GM19043 (cell line): ENCODE measurements around the gene GAPT.

Experiments used
- ATAC-seq: cut with Tn5 transposase; IDR thresholded peaks from one replicate; pipeline ENCODE4 v1.9.1; 2021; ENCODE audit warnings: low read depth; ENCODE audit not compliant: unreplicated experiment

The GAPT gene

DNA sequence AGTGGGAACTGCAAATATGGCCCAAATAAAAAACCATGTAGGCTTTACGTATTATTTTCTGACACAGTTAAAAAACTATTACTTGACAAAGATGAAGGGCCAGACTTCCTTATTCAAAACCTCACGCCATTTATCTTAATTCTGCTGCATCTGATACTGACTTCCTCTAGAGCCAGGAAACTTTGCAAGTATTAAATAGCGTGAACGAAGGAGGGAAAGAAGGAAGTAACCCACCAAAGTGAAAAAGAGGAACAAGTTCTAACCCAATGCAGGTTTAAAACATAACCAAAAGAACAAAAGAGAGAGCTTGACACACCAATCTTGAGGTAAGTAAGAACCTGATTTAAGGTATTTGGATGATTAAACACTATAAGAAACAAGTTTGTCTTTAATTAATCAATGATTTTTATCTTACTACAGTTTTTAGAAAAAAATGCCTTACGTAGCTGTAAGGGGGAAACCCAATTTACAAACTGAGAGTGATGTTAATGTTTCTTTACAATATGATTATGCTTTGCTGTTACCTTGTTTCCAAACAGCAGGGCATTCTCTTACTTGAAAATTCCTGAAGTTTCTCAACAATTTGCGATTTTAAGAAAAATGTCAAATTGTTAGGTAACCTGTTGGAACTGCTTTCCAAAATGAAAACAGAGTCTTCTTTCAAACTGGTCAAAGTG is at the start of gene GAPT:
GAPT (plus strand) TSS at position 220 of the 677 bp plus-strand sequence. CDS start 3,102 bp downstream, outside the sequence.
- ATAC-seq = peak; percentile 70

DNA sequence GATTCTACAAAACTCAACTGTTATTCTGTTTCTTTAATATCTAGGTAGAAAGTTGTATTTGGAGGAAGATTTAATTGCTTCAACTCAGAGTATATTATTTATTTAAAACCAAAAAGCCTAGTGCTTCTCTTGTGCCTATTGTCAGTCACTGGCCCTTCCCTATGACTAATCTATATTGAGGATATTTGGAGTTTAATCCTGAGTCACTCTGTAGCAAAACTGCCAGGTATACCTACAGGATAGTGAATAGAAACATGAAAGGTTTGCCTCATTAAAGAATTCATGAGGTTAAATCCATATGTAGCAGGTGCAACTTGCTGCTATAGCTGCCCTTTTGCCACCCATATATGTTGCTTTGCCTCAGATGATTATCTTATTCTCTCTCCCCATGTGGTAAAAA is 46.4 kb upstream of the GAPT start:
- ATAC-seq = no peak

DNA sequence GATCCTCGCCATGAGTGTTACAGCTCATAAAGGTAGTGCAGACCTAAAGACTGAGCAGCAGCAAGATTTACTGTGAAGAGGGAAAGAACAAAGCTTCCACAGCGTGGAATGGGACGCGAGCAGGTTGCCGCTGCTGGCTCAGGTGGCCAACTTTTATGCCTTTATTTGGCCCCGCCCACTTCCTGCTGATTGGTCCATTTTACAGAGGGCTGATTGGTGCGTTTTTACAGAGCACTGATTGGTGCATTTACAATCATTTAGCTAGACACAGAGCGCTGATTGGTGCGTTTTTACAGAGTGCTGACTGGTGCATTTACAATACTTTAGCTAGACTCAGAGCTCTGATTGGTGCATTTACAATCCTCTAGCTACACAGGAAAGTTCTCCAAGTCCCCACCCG is 45.2 kb upstream of the GAPT start:
- no peak for ATAC-seq

DNA sequence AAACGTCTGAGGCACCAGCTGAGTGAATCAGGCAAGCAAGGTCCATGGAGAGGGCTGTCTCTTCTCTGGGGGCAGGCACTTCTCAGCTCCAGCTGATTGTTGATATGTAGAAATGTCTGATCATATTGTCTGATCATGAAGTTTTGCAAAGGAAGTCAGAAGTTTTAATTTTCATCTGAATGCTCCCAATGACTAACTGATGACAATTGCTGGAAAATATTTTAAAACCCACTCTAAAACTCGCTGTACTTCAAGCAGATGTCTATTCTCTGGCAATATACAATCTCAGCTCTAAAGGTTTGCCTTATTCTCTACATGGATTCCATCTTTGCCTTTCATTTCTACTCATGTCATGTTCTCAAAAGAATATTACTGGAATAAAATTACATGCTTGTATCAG is 44.0 kb upstream of the GAPT start:
- ATAC-seq = no peak

DNA sequence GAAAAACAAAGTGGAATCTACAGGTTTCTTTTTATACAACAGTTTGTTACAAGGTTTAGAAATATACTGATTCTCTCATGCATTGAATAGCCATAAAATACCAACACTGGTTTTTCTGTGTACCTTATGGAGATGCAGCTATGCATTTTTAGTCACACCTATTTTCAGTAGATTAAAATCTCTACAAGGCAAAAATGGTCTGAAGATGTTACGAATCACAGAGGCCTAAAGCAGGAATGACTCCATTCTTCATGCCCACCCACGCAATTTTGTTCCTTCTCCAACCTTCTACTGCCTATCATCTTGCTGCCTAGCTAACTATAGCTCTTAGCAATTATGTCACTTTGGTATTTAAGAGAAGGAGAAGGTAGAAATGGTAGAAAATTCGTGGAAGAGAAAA is 41.2 kb upstream of the GAPT start:
- ATAC-seq = no peak

DNA sequence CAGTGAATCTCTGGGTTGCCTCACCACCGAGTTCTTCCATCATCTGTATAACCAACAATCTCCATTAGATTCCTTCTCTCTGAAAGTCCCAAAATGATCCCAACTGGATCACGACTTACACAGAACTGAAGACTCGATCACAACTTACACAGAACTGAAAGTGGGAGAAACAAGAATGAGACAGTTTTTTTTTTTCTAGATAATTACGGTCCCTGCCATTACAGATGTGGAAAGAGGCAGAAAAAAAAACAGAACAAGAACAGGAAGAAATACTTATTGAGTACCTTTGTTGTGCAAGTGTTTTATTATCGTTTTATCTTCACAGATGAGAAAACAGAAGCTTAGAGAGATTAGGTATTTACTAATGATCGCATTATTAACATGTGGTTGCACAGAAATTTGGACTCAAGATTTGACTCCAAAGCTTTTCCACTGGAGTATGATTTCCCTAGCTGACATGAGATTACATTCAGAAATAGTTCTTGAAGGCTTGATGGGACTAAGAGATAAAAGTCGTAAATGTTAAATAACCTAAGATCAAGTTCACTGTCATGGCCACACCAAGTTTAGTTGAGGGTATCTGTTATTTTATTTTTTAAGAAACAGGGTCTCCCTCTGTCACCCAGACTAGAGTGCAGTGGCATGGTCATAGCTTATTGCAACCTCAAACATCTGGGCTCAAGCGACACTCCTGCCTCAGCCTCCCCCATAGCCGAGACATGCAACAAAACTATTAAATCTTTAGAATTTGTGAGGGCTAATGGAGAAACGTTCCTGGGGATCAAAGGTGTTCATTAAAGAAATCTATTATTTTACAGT is 40.2 kb upstream of the GAPT start:
- ATAC-seq = no peak

DNA sequence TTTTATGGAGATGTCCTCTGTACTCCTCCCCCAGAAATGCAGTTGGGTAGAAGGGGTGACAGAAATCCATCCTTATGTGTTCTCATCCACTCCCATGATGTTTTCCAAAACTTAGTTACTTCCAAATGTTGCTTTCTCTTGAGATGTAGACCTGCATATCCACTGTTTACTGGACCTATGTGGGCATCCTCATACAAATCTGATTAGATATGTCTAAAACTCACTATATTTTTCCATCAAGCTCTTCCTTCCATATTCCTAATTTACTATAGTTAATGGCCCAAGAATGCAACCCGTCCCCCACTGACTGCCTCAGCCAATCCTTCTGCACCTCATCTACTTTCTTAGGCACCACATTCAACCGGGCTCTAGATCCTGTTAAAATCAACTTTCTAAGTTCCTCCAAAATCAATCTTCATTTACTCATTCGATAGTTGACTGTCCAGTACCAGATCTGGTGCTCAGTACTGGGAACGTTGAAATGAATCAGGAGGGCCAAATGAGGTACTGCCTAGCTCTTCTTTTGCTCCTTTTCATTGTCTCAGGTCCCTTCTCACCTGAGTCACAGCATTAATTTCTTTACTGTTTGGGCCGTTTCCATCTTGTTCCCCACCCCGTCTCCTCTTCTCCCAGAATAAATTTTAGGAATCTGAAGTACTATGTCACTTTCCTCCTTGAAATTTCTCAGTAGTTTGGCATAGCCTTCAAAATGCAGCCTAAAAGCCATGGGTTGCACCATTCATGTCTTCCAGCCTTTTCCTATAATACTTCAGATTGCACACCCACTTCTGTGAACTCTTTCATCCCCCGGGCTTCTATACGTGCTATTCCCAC is 39.3 kb upstream of the GAPT start:
- ATAC-seq = no peak

DNA sequence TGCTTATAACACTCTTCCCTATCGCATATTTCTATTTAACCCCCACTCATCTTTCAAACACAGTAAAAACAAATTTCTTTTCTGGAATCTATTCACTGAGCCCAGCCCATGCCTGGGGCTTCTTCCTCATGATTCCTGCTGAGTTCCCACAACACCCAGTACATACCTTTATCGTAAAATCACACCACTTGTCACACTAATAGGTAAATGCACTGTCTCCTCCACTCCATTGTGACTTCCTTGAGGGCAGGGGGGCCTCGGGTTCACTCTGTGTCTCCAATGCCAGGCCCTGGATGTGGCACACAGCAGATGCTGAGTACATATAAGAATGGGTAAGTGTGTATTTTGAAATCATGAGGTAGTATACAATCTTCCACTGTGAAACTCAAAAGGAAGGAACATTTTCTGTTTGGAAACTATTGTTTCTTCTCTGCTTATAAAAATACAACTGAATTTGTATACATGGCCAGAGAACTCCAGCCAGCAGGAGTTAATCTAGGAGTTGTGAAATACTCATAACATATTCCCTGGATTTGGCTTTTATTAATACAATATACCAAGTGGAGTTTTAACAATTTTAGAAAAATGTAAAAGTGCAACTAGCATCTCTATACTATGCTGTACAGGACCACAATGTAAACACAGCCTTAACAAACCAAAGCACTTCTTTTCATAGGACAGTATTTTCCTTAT is 38.5 kb upstream of the GAPT start:
- ATAC-seq = no peak

DNA sequence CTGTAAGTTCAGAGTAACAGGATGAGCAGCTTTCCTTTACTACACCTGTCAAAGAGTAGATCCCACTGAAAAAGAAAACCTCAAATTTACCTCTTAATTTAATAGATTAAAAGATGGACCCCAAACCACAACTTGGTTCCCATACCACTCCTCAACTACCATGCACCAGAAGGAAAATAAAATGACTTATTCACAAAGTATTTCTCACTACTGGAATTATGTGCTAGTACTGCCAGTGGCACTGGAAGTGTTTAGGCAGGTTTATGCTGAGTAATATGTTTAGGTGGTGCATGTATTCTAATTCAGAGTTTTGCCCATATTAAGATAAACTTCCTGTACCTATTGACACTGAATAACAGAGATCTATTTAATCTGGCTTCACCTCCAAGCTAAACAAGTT is 37.9 kb upstream of the GAPT start:
- ATAC-seq = no peak

DNA sequence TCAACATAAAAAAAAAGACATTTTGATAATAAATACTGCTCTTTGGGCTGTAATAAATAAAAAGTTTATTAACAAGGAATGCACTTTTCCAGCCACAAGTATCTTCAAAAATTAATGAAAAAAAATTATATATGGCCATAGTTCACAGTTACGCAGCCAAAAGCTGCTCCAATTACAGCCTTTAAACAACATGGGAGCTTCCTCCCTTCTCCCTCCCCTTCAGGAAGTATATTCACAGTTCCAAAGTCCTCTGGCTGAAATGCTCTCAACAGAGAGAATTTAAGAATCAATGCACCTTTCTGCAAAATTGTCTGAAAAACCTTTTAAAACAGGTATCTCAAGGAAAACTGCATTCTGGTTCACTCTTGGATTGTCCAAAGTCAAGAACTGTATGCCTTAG is 37.2 kb upstream of the GAPT start:
- no peak for ATAC-seq

DNA sequence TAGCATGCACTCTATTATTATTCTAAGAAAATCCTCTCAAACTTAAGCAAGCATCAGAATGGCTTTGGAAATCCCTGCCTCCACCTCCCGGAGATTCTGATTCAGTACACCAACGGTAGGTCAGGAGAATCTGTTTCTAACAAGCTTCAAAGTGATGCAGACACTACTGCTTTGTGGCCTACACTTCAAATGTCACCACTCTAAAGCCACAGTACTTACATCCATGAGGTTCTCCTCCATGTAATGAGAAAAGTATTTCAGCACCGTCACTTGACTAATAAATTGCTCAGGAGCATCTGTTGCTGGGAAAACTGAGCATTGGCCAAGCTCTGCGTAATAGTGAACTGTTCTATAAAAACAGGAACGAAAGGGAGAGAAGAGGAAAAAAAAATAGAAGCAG is 36.2 kb upstream of the GAPT start:
- ATAC-seq = no peak

DNA sequence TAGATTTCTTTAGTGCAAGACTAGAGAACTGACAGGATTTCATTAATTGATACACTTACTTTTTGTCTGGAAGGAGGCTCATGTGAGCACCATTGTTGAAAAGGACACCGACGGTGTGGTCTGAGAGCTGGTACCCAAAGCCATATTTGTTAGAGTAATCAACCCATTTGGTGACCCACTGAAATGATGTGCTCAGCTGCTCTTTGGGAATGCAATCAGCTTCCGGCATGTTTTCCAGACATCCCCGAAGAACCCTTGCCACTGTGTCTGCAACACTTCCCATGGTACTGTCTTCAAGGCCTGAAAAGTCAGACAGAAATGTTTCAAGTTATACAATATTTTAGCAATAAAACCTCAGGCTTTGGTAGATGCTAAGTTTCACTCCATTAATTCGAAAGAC is 35.8 kb upstream of the GAPT start:
- ATAC-seq = no peak

DNA sequence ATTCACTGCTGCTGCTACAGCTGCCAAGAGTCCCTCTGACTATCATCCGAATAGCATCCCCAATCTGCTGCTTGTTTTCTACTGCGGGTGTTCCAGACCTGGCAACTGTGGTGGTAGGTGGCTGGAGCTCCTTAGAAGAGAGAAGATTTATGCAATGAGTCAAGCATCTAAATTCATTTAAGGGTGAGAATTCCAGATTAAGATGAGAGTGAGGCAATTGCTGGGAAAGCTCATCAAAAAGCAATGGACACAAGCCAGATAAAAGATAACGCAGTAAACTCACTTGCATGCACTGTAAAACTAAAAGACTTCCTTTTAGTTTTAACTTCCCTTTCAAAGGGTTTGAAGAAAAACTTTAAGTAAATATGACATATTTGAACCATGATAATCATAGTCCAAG is 35.2 kb upstream of the GAPT start:
- ATAC-seq = no peak

DNA sequence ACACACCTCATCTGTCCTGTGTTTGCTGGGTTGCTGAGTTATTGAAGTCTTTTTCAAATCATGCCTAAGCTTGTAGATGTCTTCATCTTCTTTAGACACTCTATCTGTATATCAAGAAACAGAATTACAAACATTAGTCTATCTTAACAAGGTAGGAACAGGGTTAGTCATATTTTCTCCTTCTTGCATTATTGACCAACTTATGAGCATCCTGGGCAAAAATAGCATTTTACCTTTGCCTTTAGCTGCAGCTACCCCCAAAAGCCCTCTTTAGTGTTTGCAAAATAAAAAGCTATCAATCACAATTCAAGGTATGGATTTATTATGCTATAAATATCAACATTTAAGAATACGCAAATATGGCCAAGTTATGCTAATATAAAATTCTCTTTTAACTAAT is 34.7 kb upstream of the GAPT start:
- ATAC-seq = no peak

DNA sequence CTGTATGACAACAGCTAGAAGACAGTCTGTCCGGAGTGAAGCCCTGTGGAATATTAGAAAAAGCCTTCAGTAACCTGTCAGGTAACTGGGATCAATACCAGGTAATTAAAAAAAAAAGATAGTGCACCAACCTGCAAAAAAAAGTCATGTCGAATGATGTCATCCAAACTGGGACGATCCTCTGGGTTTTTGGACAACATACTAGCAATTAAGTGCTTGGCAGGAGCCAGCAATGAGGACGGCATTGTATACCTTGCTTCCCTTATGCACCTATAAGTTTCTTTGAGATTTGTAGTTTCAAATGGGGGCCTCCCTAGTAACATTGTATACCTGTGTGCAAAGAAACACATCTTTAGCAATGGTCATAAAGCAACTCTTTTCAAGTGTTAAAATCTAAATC is 34.2 kb upstream of the GAPT start:
- no peak for ATAC-seq

DNA sequence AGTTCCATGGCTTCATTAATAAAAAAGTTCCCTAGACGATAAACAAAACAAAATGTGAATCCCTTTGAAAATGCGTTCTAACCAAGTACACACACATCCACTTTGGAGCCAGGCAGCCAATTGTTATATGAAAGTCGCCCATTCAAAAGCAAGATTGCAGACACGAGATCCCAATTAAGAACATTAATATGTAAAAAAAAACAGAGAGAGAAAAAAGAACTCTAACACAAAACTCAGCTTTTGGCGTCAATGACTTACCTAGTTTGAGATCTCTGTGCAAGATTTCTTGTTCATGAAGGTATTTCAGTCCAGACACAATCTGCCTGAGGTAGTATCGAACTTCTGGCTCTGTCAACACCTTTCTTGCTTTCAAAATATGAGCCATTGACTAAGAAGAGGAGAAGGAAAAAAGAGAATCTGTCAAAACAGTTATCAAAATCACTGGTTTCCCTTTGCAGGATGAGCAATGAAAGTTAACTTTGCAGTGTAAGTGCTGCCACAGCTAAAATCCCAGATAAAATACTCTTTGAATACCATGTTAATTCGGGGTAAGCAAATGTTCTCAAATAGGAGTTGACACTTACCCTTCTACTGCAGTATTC is 33.0 kb upstream of the GAPT start:
- ATAC-seq = no peak

DNA sequence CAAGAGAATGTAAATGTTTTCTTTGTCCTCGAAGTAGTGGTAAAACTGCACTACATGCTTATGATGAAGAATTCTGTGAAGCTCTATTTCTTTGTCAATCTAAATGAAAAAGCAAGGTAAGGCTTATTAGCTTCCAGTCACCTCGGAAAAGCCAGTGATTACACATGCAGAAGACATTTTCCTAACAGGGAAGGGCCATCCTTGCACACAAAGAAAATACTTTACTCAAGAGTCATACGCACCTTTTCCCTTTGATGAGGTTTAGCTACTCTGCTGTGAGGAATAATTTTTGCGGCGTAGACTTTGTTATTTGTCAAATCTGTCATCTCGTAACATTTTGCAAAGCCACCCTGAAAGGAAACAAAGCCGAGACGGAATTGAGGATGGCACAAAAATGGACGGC is 32.5 kb upstream of the GAPT start:
- no peak for ATAC-seq

DNA sequence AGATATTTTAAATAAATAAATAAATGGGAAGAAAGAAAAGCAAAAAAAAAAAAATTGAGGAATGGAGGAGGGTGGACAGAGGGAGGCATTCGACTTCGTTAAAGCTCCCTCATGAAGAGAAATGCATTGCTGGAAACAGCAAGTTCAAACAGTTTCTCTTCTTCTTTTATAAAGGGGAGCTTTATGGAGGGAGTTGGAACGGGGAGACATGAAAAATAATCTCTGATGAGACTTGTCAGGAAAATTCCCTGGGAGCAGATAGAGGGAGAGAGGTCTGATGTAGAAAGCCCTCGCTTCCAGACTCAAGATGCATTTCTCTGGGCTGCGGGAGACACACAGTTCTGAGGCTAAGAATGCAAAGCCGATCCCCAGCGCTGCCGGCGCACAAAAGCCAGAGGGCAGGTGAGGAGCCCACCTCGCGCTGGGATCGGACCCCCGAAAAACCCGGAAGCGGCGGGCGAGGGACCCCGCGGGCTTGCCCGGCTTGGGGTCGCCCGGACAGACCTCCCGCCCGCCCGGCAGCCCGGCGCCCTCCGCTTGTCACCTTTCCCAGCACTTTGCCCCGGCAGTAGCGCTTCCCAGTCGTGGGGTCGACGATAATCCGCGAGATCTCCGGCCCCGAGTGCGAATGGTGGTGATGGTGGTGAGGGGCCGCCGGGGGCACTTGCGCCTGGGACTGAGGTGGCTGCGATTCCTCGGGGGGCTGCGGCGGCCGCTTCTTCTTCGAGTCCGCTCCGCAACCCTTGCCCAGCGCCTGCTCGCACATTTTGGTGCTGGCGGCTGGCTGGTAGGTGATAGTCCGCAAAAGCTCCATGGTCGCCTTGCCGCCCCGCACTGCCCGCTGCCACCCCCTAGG is 31.9 kb upstream of the GAPT start:
- ATAC-seq = no peak

DNA sequence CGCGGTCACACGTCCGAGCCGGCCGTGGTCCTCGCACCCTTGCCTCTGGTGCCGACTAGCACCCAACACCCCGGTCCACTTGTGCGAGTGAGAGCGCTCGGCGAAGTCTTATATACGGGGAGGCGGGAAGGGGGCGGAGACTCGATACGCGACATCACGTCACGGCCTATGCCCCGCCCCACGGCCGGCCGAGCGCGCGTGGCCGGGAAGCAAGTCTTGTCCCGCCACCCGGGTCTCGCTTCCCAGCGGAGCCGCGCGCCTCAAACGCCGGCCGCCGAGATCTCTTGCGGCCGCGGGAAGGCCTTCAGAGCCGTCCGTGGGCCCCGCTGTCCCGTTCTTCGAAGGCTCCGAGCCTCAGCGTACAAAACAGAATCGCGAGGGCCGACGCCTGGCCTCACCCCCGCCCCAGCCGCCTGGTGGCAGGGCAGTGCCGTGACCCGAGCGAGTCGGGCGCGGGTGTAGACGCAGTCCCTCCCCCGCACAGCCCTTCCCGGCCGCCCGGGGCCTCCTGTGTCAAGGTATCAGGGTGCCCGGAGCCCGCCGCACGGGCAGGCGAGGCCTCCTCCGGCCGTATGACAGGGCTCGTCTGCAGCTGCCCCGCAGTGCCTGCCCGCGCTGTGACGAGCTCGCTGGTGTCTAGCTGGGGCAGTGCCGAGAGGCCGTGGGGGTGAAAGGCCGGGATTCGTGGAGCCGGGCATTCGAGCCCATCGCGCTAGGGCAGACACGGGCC is 31.1 kb upstream of the GAPT start, which contains the start of gene PLK2:
PLK2 (minus strand) TSS at position 85 of the 730 bp plus-strand sequence. CDS start 127 bp downstream, outside the sequence.
- ATAC-seq = peak; percentile 57
